Stimulated activated naive CD4-positive, alpha-beta T cell treated with Interleukin-2 at 50 U/mL for 16 hours (primary cell): ENCODE measurements around the gene BCR.

ENCODE experiments used
- DNase-seq: peaks from one replicate; lab custom pipeline; 2025; lab: John Stamatoyannopoulos, UW

Gene BCR

GRCh38 chr22:23218053-23218866 is 38.0 kb downstream of the BCR start:
- no peak for DNase-seq

GRCh38 chr22:23218867-23219251 is 38.5 kb downstream of the BCR start:
- DNase-seq = no peak

GRCh38 chr22:23219317-23219716 is 39.0 kb downstream of the BCR start:
- DNase-seq = no peak

- peak; percentile 55 for DNase-seq
Observed at GRCh38 chr22:23219822-23220484, 39.6 kb downstream of the BCR start.

GRCh38 chr22:23220485-23221350 is 40.4 kb downstream of the BCR start:
- no peak for DNase-seq

- no peak for DNase-seq
Observed at GRCh38 chr22:23221351-23221804, 41.1 kb downstream of the BCR start.

GRCh38 chr22:23222033-23222792 is 41.9 kb downstream of the BCR start:
- DNase-seq = no peak

- DNase-seq = no peak
Observed at GRCh38 chr22:23222793-23223568, 42.7 kb downstream of the BCR start.

GRCh38 chr22:23223569-23224317 is 43.4 kb downstream of the BCR start:
- no peak for DNase-seq

GRCh38 chr22:23224846-23225245 is 44.5 kb downstream of the BCR start:
- DNase-seq = no peak

- DNase-seq = no peak
Observed at GRCh38 chr22:23225337-23225723, 45.0 kb downstream of the BCR start.

- no peak for DNase-seq
Observed at GRCh38 chr22:23225724-23226496, 45.6 kb downstream of the BCR start.

GRCh38 chr22:23226497-23226850 is 46.2 kb downstream of the BCR start:
- DNase-seq = no peak

- no peak for DNase-seq
Observed at GRCh38 chr22:23227380-23227779, 47.1 kb downstream of the BCR start.

GRCh38 chr22:23228503-23228902 is 48.2 kb downstream of the BCR start:
- DNase-seq = no peak

- no peak for DNase-seq
Observed at GRCh38 chr22:23229646-23230045, 49.3 kb downstream of the BCR start.

GRCh38 chr22:23230348-23231068 is 50.2 kb downstream of the BCR start:
- no peak for DNase-seq

GRCh38 chr22:23231471-23232093 is 51.3 kb downstream of the BCR start:
- DNase-seq = no peak
